Epithelial cell of esophagus (primary cell): ENCODE results near the gene C15orf39.

ENCODE experiments used
- DNase-seq: peaks from one replicate; pipeline ENCODE4 v3.0.0; 2010; ENCODE audit warnings: low read depth
- H3K4me3 ChIP-seq: 2 replicates; pipeline ENCODE4 v1.5.1; 2011; ENCODE audit warnings: mild to moderate bottlenecking, low read length, control low read depth
- TF ChIP-seq, protein P1 (sequence below): IDR thresholded peaks from 2 replicates; pipeline ENCODE4 v1.5.1; 2011; ENCODE audit warnings: low read depth, mild to moderate bottlenecking, low read length, control low read depth, inconsistent platforms; ENCODE audit not compliant: insufficient read depth; ENCODE audit errors: missing control alignments

Gene C15orf39

GRCh38 chr15:75203017-75203907 lies 1.6 kb downstream of the C15orf39 start:
- H3K4me3 ChIP-seq, result peak overlapping the region; percentile 85
- TF ChIP-seq, protein P1, sequence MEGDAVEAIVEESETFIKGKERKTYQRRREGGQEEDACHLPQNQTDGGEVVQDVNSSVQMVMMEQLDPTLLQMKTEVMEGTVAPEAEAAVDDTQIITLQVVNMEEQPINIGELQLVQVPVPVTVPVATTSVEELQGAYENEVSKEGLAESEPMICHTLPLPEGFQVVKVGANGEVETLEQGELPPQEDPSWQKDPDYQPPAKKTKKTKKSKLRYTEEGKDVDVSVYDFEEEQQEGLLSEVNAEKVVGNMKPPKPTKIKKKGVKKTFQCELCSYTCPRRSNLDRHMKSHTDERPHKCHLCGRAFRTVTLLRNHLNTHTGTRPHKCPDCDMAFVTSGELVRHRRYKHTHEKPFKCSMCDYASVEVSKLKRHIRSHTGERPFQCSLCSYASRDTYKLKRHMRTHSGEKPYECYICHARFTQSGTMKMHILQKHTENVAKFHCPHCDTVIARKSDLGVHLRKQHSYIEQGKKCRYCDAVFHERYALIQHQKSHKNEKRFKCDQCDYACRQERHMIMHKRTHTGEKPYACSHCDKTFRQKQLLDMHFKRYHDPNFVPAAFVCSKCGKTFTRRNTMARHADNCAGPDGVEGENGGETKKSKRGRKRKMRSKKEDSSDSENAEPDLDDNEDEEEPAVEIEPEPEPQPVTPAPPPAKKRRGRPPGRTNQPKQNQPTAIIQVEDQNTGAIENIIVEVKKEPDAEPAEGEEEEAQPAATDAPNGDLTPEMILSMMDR, result no peak
- peak; percentile 32 for DNase-seq

DNA sequence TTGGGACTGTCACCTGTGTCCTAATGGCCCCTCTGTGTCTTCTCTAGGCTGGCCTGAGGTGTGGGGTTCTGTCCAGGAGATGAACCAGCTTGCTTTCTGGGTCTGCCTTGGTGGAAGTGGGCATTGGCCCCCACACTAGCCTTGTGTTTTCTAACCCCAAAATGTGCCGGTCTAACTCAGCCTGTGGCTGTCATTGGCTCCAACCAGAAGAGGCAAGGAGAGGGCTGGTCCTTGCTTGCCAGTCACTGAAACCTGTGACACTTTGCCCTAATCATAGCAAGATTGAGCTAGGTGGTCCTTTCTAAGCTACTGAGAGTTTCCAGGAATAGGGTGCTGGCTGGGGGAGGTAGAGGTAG lies 2.2 kb downstream of the C15orf39 start:
- peak overlapping the region; percentile 85 for H3K4me3 ChIP-seq
- no peak for DNase-seq
- TF ChIP-seq, protein P1, result no peak

DNA sequence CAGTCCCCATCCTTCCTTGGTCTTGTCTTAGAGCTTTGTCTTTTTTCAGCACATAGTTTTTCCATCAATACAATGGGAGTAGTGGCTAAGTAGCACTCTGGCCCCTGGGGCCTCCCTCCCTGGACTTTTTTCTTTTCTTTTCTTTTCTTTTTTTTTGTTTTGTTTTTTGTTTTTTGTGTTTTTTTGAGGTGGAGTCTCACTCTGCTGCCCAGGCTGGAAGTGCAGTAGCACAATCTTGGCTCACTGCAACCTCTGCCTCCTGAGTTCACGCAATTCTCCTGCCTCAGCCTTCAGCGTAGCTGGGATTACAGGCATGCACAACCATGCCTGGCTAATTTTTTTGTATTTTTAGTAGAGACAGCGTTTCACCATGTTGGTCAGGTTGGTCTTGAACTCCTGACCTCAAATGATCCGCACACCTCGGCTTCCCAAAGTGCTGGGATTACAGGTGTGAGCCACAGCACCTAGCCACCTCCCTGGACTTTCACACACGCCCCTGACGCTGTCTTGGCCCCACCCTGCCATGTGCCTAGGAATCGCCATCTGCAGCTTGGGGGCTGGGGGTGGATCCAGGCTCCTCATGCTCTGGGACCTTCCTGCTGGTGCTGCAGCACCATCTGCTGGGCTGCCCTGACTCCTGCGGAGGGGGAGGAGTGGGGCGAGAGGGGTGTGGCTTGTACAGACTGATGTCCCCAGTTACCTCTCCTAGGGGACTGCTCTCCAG lies 2.8 kb downstream of the C15orf39 start:
- TF ChIP-seq, protein P1, result peak; percentile 98
- DNase-seq, result peak; percentile 95
- peak overlapping the region; percentile 85 for H3K4me3 ChIP-seq

DNA sequence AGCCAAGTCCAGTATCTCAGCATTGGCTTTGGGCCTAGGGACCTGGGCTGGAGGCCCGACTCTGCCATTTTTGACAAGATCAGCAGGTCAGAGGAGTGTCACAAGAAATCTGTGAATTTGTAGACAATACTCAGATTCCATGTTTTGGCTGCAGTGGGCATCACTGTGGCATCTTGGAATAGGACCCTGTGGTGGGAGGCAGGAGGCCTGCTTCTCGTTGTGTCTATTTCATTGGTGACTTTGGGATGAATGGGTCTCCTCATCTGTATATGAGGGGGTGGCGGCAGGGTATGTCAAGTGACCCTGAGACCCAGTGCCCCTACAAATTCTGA lies 3.3 kb downstream of the C15orf39 start:
- no peak for DNase-seq
- H3K4me3 ChIP-seq, result no peak overlapping the region
- TF ChIP-seq, protein P1, result no peak

- no peak overlapping the region for H3K4me3 ChIP-seq
- no peak for DNase-seq
- TF ChIP-seq, protein P1, result no peak
Measured at GRCh38 chr15:75206006-75206405, 4.3 kb downstream of the C15orf39 start.

- no peak for DNase-seq
- no peak overlapping the region for H3K4me3 ChIP-seq
- TF ChIP-seq, protein P1, result no peak
Measured at GRCh38 chr15:75206803-75207617, 5.3 kb downstream of the C15orf39 start.
